Fibroblast of gingiva (primary cell): Measurements from ENCODE around the gene MOK.
"Not testable (repeated sequence)": the region's sequence is repeated elsewhere in the genome, so short reads cannot be mapped to it uniquely, and the experiment has no call there.

ENCODE experiments used
- DNase-seq: peaks from one replicate; pipeline ENCODE4 v3.0.0-alpha.2; 2011; ENCODE audit warnings: low read depth

MOK gene, protein sequence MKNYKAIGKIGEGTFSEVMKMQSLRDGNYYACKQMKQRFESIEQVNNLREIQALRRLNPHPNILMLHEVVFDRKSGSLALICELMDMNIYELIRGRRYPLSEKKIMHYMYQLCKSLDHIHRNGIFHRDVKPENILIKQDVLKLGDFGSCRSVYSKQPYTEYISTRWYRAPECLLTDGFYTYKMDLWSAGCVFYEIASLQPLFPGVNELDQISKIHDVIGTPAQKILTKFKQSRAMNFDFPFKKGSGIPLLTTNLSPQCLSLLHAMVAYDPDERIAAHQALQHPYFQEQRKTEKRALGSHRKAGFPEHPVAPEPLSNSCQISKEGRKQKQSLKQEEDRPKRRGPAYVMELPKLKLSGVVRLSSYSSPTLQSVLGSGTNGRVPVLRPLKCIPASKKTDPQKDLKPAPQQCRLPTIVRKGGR

DNA sequence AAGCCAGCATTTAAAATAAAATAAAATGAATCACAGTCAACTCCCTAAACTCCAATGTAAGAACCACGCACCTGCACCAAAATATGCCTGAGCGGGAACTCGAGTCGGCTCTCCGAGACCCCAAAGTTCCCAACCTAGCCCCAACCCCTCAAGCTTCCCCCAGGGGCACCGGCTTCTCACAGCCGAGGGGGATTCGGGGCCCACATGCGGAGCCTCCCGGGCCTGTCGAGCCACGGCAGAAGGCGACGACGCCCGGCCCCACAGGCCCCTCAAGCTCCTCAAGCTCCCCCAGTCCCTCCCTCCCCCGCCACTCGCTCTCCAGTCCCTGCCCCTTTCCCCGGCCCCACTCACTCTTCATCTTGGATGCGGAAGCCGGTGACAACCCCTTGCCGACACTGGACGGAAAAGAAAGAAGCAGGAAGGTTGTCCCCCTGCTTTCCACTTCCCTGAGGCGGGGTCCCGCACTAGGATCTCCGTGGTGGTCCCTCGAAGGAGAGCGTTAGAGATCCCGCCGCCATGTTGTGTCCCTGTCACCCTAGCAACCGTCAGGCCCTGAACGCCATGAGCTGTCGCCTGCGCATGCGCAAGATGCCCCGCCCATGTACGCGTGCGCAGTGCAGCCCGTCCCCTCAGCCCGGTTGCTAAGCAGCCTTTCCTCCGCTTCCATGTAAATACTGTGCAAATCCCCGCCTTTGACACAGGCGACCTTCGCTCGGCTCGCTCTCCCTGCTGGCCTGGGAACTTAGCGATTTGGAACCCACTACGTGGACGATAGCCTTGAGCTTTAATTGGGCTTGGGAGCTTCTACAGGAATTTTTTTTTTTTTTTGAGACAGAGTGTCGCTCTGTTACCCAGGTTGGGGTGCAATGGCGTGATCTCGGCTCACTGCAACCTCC lies at the start of gene MOK:
TSS of gene MOK (minus strand) at position 554 of the 896 bp plus-strand sequence. CDS start at position 358, 196 bp downstream.
- peak; percentile 97 for DNase-seq

DNA sequence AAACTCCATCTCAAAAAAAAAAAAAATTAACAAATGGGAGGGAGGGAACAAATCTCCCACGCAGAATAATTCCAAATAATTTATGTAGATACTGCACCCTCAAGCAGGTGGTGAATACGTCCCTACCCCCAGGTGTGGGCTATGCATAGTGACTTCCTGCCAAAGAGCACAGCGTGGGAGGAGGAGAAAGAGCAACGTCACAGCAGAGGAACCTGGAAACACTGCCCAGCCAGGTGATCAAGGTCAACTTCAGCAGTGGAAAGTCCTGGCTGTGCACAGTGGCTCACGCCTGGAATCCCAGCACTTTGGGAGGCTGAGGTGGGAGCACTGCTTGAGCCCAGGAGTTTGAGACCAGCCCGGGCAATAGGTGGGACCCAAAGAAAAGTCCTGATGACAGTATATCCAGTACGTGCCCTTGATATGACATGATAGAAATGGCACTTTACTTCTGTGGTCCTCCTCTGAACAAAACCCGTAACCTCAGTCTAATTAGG lies 48.2 kb upstream of the MOK start:
- DNase-seq = no peak

DNA sequence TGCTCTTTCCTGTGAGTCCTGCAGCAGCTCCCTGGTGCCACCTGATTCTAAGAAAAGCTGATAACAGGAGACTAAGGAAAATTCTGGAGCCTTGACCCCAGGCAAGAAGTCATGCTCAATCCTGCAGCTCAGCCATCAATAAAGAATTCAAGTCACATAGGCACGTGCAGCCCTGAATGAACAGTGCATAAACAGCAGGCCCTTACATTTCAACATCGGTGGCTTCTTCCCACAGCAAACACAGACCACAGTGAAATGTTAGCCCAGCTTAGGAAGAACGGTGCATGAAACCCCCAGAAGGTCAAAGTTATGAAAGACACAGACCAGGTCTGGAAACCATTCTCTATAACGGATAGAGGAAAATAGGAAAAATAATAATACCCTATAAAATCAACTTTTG lies 47.2 kb upstream of the MOK start:
- DNase-seq = no peak

DNA sequence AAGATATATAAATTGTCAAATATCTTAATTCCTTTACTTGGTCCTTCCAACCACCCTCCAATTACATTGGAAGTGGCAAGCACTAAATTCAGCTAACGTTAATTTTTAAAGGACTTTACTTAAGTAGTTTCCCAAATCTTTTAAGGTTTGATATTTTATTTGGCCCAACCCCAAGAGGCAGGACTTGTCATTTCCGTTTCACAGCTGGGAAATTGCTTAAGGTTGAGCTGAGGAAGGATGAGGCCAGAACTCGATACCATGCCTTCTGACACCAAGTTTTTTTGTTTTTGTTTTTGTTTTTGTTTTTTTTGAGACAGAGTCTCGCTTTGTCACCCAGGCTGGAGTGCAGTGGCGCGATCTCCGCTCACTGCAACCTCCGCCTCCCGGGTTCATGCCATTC lies 46.6 kb upstream of the MOK start:
- DNase-seq = not testable (repeated sequence)

DNA sequence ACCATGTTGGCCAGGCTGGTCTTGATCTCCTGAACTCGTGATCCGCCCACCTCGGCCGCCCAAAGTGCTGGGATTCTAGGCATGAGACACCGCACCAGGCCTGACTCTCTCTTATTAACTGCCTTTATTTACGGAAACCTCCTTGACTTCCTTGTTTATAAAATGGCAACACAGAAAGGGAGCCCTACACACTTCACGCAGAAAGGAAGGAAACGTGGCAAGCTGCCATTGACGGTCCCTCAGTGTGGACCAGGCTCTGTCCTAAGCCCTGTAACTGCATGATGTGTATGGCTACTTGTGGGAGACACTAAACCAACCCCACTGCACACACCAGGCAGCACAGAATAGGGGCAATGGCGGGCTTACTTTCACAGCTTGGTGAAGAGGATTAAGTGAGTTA lies 46.1 kb upstream of the MOK start:
- no peak for DNase-seq

DNA sequence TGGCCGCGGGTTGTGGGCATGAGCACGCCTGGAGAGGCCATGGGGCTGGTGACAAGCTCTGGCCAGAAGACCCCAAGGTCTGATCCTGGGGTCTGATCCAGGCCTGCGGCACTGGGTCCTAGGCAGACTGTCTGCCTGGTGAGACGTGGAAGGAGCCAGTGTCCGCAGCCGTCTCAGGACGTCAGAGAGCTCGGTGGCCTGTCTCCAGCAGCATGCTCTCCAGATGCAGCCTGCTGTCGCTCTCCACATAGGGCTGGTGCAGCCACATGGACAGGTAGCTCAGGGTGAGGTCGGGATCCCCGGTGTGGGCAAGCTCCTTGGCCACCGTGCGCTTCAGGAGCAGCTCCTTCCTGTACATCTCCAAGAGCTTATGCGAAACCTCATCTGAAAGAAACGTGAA lies 43.4 kb upstream of the MOK start:
- DNase-seq = no peak

DNA sequence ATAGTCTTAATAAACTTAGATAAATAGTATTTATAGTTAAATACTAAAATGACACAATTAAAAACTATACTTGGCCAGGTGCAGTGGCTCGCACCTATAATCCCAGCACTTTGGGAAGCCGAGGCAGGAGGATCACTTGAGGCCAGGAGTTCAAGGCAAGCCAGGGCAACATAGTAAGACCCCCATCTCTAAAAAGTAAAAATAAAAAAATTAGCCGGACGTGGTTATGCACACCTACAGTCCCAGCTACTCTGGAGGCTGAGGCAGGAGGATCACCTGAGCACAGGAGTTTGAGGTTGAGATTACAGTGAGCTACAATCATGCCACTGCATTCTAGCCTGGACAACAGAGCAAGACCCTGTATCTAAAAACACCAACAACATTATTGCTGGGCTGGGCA lies 41.7 kb upstream of the MOK start:
- no peak for DNase-seq

DNA sequence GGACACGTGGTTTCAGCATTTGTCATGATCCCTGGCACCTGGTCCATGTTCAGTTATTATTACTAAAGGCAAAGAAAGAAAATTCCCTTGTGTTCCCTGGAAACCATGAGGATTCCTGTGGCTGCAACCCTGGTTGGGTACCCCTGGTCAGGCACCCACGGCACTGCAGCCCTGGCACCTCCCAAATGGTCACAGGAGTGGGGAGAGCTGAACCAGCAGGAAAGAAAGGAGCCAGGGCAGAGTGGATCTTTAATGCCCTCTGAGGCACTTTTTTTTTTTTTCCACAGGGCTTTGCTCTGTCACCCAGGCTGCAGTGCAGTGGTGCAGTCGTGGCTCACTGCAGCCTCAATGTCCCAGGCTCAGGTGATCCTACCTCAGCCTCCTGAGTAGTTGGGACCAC lies 40.3 kb upstream of the MOK start:
- DNase-seq = no peak

DNA sequence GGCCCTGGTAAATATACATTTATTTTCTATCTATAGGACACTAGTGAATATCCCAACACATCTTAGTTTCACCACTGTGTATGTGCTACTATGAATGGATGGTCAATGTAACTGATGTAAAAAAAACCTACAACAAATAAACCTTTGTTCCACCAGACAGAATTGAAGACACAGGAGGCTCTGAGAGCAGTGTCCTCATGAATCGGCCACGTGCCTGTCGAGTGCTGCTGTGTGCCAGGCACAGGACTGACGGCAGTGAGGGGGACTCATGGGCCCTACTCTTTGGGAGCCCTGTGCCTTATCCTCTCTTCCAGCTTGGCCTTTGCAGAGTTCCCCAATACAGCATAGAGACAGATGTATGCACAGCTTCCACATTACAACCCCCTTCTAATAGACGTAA lies 39.5 kb upstream of the MOK start:
- DNase-seq = no peak

DNA sequence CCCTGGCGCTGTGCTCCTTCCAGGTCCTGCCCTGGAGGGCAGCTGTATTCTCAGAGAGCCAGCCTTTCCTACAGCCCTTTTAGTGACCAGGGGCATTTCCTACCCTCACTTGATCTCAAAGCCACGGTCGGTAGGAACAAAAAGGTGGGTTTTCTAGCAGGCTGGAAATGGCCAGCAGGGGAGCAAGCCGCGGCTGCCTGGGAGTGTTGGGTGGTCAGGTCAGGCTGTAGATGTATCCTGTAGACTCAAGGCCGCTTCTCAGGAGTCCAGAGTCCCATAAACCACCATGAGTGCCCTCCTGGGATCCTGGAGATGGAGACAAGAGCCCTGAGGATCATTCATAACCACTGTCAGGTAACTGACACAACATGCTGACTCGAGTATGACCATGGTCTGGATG lies 39.1 kb upstream of the MOK start:
- DNase-seq = no peak

DNA sequence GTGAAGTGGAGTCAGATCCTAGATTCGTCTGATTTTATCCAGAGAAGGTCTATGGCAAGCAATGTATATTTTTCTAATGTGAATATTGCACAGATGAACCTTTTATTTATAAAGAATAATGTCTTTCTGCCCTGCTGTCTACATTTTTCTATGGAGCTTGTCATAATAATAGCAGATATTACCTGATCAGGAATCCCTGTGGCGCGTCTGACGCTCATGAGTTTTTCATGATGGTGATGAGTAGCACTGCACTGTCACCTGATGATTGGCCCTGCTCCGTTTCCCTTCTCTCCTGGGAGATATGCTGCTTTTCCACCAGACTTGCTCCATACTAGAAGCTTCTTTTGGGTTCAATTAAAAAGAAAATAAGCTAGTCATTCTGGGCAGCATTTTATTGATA lies 37.3 kb upstream of the MOK start:
- no peak for DNase-seq

DNA sequence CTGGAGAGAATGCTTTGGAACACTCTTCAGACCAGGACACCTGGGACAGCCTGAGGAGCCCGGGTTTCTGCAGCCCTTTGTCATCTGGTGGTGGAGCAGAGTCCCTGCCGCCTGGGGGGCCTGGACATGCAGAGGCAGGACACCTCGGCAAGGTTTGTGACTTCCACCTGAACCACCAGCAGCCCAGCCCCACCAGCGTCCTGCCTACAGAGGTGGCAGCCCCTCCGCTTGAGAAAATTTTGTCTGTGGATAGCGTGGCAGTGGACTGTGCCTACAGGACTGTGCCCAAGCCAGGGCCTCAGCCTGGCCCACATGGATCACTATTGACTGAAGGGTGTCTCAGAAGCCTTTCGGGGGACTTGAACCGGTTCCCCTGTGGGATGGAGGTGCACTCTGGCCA lies 36.6 kb upstream of the MOK start:
- DNase-seq = no peak

DNA sequence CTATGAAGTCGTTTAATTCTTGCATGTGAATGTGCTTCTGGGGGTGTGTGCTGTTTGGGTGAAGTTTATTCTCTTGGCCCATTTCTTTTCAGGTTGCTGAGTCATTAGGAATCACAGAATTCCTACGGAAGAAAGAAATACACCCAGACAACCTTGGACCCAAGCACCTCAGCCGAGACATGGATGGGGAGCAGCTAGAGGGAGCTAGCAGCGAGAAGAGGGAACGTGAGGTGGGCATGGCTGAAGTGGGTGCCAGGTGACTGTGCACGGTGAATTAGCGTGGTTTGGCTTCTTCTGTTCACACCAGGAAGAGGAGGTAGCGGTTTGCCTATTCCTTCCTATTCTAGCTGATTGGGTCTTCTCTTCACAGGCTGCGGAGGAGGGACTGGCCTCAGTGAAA lies 33.8 kb upstream of the MOK start:
- no peak for DNase-seq

DNA sequence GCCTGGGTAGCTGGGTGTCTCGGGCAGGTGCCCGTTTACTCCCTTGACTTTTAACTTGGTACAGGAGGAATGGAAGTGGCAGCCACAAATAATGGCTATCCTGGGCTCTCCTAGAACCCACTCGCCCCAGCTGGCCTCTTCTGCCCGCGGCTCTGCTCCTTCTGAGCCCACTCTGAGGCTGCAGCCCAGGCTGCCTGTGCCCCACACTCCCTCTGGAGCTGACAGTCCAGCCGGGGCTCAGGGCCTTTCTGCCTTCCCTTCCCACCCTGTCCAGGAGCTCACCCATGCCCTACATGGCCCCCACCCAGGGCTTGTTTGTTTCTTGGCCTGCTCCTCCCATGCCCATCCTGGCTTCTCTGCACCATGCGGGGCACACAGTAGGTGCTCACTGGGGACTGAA lies 30.2 kb upstream of the MOK start:
- no peak for DNase-seq

DNA sequence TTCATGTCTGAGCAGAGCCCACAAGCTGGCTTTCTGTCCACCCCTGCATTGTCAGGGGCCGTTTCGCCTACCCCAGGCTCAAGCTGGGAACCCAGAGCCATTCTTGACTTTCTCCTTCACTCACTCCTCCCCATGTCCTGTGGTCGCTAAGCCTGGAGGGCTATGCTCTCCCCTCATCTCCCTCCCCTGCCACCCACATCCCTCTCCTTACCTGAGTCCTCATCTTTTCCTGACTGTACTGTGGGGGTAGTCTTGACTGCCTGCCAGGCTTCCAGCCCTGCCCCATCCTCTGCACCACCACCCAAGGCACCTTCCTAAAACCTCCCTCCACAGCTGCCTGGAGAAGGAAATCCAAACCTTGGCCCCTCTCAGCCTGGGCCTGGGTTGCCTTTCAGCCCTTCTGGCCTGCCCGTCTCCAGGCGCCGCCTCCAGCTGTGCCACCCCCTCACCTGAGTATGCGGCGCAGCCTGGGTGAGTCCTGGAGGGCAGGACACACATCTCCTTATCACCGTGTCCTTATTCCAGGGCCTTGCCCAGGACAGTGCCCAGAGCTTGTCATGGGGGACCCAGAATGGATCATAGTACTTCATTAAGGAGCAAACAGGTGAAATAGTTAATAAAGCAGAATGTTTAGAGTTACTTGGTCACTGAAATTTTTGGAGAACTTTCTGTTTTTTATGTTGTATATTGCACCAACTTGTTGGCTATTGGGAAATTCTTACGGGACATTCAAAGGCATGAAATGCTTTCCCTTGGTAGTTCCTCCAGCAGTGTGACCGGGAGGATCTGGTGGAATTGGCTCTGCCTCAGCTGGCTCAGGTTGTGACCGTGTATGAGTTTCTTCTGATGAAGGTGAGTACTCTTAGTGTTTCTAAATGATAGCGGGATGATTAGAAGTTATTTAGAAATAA lies 29.1 kb upstream of the MOK start:
- DNase-seq = no peak

DNA sequence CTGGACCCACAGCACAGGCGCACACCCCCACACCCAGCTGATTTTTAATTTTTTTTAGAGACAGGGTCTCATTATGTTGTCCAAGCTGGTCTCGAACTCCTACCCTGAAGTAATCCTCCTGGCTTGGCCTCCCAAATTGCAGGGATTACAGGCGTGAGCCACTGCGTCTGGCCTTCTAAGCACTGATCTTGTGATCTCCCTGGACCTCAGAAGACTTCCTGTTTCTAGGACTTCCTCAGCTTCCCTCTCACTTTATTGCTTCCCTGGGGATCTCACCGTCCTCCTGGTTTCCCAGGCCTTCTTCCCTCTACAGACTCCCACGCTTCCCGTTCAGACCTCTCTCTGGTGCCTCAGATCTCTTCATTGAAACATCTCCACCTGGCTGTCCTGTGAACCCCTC lies 28.4 kb upstream of the MOK start:
- no peak for DNase-seq

DNA sequence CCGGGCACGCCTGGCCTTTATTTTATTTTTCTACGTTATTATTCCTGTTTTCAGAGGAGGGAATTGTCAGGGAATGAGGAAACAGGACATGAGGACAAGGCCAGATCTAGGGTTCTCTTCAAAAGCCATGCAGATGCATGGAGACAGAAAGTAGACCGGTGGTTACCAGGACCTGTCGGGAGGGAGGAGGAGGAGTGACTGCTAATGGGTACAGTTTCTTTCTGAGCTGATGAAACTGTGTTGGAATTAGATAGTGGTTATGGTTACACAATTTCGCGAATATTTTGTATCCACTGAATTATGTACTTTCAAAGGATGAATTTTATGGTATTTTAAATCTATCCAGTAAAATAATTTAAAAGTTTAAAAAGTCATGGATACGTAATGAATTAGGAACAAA lies 25.8 kb upstream of the MOK start:
- DNase-seq = no peak

DNA sequence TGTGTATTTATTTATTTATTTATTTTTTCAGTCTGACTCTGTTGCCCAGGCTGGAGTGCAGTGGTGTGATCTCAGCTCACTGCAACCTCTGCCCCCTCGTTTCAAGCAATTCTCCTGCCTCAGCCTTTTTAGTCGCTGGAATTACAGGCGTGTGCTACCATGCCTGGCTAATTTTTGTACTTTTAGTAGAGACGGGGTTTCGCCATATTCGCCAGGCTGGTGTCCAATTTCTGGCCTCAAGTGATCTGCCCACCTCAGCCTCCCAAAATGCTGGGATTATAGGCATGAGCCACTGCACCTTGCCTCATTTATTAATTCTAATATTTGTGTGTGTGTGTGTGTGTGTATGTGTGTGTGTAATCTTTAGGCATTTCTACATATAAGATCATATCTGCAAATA lies 24.4 kb upstream of the MOK start:
- not testable (repeated sequence) for DNase-seq

DNA sequence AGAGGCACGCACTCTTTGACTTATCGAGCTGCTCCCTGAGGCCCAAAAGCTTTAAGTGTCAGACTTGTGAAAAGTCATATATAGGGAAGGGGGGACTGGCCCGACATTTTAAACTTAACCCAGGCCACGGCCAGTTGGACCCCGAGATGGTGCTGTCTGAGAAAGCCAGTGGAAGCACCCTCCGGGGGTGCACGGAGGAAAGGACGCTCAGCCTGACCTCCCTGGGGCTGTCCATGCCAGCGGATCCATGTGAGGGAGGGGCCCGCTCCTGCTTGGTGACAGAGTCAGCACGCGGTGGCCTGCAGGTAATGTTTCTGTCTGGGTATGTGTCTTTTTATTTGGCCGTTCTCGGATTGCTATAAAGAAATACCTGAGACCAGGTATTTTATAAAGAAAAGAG lies 21.6 kb upstream of the MOK start:
- no peak for DNase-seq

DNA sequence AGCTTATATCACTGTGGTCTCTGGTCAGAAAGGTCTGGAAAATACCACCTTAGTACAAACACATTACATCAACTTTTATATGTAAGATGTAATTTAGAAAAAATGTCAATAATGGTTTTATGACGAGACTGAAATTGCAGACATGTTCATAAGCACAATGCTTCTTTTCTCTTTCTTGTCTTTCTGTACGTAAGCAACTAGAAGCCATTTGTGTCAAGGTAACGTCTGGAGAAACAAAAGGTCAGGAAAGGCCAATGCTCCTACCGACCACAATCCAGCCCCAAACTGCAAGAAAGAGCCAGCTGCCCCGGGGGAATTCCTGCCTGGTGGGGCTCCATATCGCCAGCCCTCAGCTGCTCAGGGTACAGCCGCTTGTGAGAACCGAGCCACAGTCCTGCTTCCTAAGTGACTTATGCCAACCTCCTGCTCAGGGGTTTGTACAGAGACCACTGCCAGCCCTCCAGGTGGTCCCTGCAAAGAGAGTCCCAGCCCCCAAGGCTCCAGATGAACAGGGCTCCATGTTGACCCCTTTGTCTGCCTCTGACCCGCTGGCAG lies 20.9 kb upstream of the MOK start:
- no peak for DNase-seq

DNA sequence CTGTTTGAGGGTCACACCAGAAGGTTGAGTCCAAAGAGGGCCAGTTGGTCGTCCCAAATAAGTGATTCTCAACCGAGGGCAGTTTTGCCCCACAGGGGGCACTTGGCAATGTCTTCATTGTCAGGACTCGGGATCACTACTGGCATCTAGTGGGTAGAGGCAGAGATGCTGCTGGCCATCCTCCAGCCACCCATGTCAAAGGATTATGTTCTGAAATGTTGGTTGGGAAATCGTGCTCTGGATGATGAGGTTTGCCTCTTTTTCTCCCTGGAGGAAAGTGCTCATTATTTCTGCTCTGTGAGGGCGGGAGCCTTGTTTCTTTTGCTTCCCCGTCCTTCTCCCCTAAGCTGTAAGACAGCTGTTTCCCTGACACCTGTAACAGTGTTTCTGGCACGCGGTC lies 18.1 kb upstream of the MOK start:
- peak; percentile 89 for DNase-seq
